ENCODE results near the gene SLC6A5. TPM values are rescaled to one million over a fixed set of nuclear protein-coding genes. Genes with fewer than 3 reads are reported as not detected.

The SLC6A5 gene
- total RNA-seq, 2 donors from 2014 or later: not detected

DNA sequence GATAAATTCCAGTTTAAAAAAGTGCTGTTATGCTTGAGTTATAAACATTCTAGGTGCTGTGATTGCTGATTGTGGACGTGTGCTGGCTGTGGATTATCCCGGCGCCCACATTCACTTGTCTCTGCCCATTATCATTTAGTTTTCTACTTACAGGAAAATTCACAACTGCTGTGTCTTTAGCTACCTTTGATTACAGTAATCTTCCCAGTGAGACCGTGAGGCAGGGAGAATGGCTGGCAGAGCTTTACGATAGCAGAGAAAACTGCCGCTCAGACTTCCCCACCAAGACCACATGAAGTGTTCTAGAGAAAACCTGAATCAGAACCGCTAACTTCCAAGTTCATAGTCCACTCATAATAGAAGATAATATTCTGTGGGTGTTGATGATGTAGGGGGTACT, 35.4 kb downstream of the SLC6A5 start:
- no peak for TF ChIP-seq POLR2A (IDR thresholded peaks at IDR 0.05)
- TF ChIP-seq, protein P1, sequence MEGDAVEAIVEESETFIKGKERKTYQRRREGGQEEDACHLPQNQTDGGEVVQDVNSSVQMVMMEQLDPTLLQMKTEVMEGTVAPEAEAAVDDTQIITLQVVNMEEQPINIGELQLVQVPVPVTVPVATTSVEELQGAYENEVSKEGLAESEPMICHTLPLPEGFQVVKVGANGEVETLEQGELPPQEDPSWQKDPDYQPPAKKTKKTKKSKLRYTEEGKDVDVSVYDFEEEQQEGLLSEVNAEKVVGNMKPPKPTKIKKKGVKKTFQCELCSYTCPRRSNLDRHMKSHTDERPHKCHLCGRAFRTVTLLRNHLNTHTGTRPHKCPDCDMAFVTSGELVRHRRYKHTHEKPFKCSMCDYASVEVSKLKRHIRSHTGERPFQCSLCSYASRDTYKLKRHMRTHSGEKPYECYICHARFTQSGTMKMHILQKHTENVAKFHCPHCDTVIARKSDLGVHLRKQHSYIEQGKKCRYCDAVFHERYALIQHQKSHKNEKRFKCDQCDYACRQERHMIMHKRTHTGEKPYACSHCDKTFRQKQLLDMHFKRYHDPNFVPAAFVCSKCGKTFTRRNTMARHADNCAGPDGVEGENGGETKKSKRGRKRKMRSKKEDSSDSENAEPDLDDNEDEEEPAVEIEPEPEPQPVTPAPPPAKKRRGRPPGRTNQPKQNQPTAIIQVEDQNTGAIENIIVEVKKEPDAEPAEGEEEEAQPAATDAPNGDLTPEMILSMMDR (IDR thresholded peaks at IDR 0.05): no peak
- intact Hi-C loops (cut with DNase I): no loop called here
- H3K9me3 ChIP-seq: no peaks in the 10 kb centered on the region
- no peak overlapping the region for H3K27ac ChIP-seq
- no peak for DNase-seq
- WGBS, 2 donors: 66 to 72% methylated on average over 7 of the region's 7 CpGs
- no peak for ATAC-seq
- H3K36me3 ChIP-seq (replicated peaks in 1 of 2; ENCODE audit: insufficient read depth in 1 of 2, low read depth in 2 of 2): no peaks in the 10 kb centered on the region
- no peak overlapping the region for H3K4me3 ChIP-seq
- no peaks in the 10 kb centered on the region for H3K27me3 ChIP-seq
- no peaks in the 10 kb centered on the region for H3K4me1 ChIP-seq

DNA sequence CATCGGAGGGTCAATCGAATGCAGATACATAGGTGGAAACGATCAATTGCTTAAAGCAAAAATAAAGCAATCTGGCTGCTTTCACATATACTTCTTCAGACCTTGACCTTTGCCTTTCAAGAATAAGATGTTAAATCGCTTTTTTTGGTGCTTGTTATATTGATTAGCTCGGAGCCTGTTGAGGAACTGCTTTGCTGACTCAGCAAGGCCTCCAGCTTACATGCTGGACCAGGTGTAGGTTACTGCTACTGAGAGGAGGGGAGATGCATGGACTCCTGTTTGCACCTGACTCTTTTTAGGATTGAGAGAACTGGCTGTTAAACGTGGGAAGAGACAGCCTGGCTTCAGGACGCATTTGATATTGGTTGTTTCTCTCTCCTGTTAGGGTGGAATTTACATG, 38.7 kb downstream of the SLC6A5 start:
- H3K9me3 ChIP-seq: no peaks in the 10 kb centered on the region

DNA sequence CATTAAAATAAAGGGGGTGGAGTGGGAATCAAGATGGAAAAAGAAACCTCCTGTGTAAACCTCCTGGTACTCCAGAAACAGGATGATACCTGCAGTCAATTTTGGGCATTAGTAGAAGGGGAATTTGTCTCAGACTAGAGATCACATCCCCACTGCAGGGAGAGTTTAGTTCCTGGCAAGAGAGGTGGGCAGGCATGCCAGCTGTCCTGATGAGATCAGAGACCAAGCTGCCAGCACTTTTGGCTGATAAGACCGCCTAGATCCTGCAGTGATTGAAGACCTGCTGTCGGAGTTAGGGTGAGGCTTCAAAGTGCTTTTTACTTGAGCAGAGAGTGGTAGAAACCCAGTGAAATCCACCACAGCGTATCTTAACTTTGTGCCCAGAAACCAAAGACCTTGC, 40.3 kb downstream of the SLC6A5 start:
- no peaks in the 10 kb centered on the region for H3K36me3 ChIP-seq (replicated peaks in 1 of 2; ENCODE audit: insufficient read depth in 1 of 2, low read depth in 2 of 2)
- 37 to 41% methylated on average over 3 of the region's 3 CpGs for WGBS, 2 donors
- H3K9me3 ChIP-seq: no peaks in the 10 kb centered on the region
- TF ChIP-seq, protein P1 (IDR thresholded peaks at IDR 0.05): no peak
- TF ChIP-seq POLR2A (IDR thresholded peaks at IDR 0.05): no peak
- no peak overlapping the region for H3K4me3 ChIP-seq
- H3K4me1 ChIP-seq: no peaks in the 10 kb centered on the region
- no peak overlapping the region for H3K27ac ChIP-seq
- no peak for DNase-seq
- ATAC-seq: no peak
- no peaks in the 10 kb centered on the region for H3K27me3 ChIP-seq
- intact Hi-C loops (cut with DNase I): loop anchor here (10.0 kb wide), 1 partner anchor 1665 kb away; no protein-coding TSS in a partner anchor

More for the DNA sequence above, 38.7 kb downstream of the SLC6A5 start:
- Histone ChIP-seq H3K36me3 (replicated peaks in 1 of 2; ENCODE audit: insufficient read depth in 1 of 2, low read depth in 2 of 2) (no peaks in the 10 kb centered on the region), H3K27ac (no peak overlapping the region), H3K4me1 (no peaks in the 10 kb centered on the region), H3K27me3 (no peaks in the 10 kb centered on the region), H3K4me3 (no peak overlapping the region)
- ATAC-seq: no peak
- no peak for DNase-seq
- intact Hi-C loops (cut with DNase I): no loop called here
- 45 to 55% methylated on average over 7 of the region's 7 CpGs for WGBS, 2 donors
- no peak for TF ChIP-seq POLR2A (IDR thresholded peaks at IDR 0.05)
- TF ChIP-seq, protein P1 (IDR thresholded peaks at IDR 0.05): no peak

DNA sequence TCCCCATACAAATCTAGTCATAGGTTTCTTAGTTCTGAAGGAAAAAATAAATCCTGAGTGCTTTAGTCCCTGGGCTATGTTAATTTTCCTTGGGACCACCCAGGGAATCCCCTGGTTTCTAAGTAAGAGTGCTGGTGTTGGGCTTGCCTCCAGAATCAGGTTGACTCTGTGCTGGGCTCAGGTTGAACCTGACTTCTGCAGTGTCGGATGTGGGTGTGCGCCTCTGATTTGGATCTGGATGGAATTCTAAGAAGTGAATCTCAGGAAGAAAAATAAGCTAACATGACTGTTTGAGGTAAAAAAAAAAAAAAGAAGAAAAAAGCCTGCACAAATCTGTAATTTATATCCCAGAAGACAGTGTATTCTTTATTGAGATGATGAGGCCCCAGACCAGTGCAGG, 41.0 kb downstream of the SLC6A5 start:
- ATAC-seq (no peak), DNase-seq (no peak)
- intact Hi-C loops (cut with DNase I): loop anchor here (10.0 kb wide), 1 partner anchor 1664 kb away; no protein-coding TSS in a partner anchor
- no peaks in the 10 kb centered on the region for H3K9me3 ChIP-seq
- TF ChIP-seq, protein P1 (IDR thresholded peaks at IDR 0.05): no peak
- TF ChIP-seq POLR2A (IDR thresholded peaks at IDR 0.05): no peak
- no peak overlapping the region for H3K27ac ChIP-seq
- no peaks in the 10 kb centered on the region for H3K36me3 ChIP-seq (replicated peaks in 1 of 2; ENCODE audit: insufficient read depth in 1 of 2, low read depth in 2 of 2)
- no peak overlapping the region for H3K4me3 ChIP-seq
- WGBS, 2 donors: 100% methylated on average over 2 of the region's 2 CpGs
- no peaks in the 10 kb centered on the region for H3K4me1 ChIP-seq
- H3K27me3 ChIP-seq: no peaks in the 10 kb centered on the region

DNA sequence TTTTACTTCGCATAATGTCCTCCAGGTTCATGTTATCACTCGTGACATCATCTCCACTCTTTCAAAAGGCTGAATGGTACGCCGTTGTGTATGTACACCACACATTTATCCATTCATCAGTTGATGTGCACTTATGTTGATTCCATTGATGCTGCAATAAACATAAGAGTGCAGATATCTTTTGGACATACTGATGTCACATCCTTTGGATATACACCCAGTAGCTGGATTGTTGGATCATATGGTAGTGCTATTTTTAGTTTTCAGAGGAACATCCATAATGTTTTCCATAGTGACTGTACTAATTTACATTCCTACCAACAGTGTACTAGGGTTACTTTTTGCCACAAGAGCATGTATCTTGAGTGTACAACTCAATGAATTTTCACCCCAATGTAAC, 45.0 kb downstream of the SLC6A5 start:
- no peak for TF ChIP-seq POLR2A (IDR thresholded peaks at IDR 0.05)
- TF ChIP-seq, protein P1 (IDR thresholded peaks at IDR 0.05): no peak
- H3K27me3 ChIP-seq: no peaks in the 10 kb centered on the region
- 54 to 63% methylated on average over 4 of the region's 4 CpGs for WGBS, 2 donors
- DNase-seq (no peak), ATAC-seq (no peak)
- H3K4me1 ChIP-seq: no peaks in the 10 kb centered on the region
- no peak overlapping the region for H3K27ac ChIP-seq
- no peaks in the 10 kb centered on the region for H3K36me3 ChIP-seq (replicated peaks in 1 of 2; ENCODE audit: insufficient read depth in 1 of 2, low read depth in 2 of 2)
- no peak overlapping the region for H3K4me3 ChIP-seq
- H3K9me3 ChIP-seq: no peaks in the 10 kb centered on the region
- intact Hi-C loops (cut with DNase I): loop anchor here (10.0 kb wide), 1 partner anchor 1660 kb away; no protein-coding TSS in a partner anchor

Measured in body of pancreas (tissue), 4 donors.